Stimulated activated CD8-positive, alpha-beta memory T cell treated with anti-CD3 and anti-CD28 coated beads, Interleukin-12 subunit alpha, Interleukin-12 subunit beta, amount 100 ng/mL, for 24 hours (primary cell): ENCODE measurements around the gene MTFR1L.

Source experiments
- DNase-seq: peaks from one replicate; pipeline ENCODE4 v3.0.0-alpha.2; 2020; ENCODE audit errors: extremely low read depth

MTFR1L gene

GRCh38 chr1:25790472-25790871 lies 29.3 kb upstream of the MTFR1L start:
- DNase-seq = no peak

- no peak for DNase-seq
Observed at GRCh38 chr1:25792115-25792514, 27.6 kb upstream of the MTFR1L start.

- no peak for DNase-seq
Observed at GRCh38 chr1:25793585-25794170, 26.1 kb upstream of the MTFR1L start.

- DNase-seq = no peak
Observed at GRCh38 chr1:25794325-25794724, 25.4 kb upstream of the MTFR1L start.

GRCh38 chr1:25795211-25795610 lies 24.5 kb upstream of the MTFR1L start:
- DNase-seq = no peak

- DNase-seq = no peak
Observed at GRCh38 chr1:25795946-25796810, 23.6 kb upstream of the MTFR1L start.

GRCh38 chr1:25796811-25797458 lies 22.8 kb upstream of the MTFR1L start:
- peak; percentile 61 for DNase-seq

- no peak for DNase-seq
Observed at GRCh38 chr1:25797939-25798338, 21.8 kb upstream of the MTFR1L start.

- DNase-seq = no peak
Observed at GRCh38 chr1:25798666-25799351, 20.9 kb upstream of the MTFR1L start.

GRCh38 chr1:25799352-25799934 lies 20.3 kb upstream of the MTFR1L start:
- DNase-seq = no peak

- no peak for DNase-seq
Observed at GRCh38 chr1:25799935-25800702, 19.6 kb upstream of the MTFR1L start, which contains the start of gene SELENON. TSS of gene SELENON (plus strand) at chr1:25800193. CDS start at chr1:25800231, 38 bp downstream.

GRCh38 chr1:25800703-25801377 lies 18.9 kb upstream of the MTFR1L start:
- no peak for DNase-seq

GRCh38 chr1:25802915-25803314 lies 16.8 kb upstream of the MTFR1L start:
- no peak for DNase-seq

- DNase-seq = no peak
Observed at GRCh38 chr1:25803368-25803767, 16.4 kb upstream of the MTFR1L start.

- DNase-seq = no peak
Observed at GRCh38 chr1:25804244-25804963, 15.3 kb upstream of the MTFR1L start.

- DNase-seq = no peak
Observed at GRCh38 chr1:25804964-25805862, 14.5 kb upstream of the MTFR1L start.

- DNase-seq = no peak
Observed at GRCh38 chr1:25805863-25806225, 13.9 kb upstream of the MTFR1L start.

- DNase-seq = no peak
Observed at GRCh38 chr1:25806418-25806817, 13.3 kb upstream of the MTFR1L start.
